ENCODE measurements around the gene BTBD7.

GRCh38 chr14:93223565-93223964, 109.3 kb downstream of the BTBD7 start:
- TF ChIP-seq CTCF (IDR thresholded peaks at IDR 0.05) (no peak), POLR2A (IDR thresholded peaks at IDR 0.05) (no peak)
